ENCODE data around the gene PRRC2B. TPM values are rescaled to one million over a fixed set of nuclear protein-coding genes. Genes with fewer than 3 reads are reported as not detected.

The PRRC2B gene
- total RNA-seq, 4 donors from 2014 or later = 102 to 198 (median 108) TPM

GRCh38 chr9:131491001-131491710 is 97.3 kb downstream of the PRRC2B start:
- ATAC-seq = no peak
- Histone ChIP-seq H3K4me3 (no peak overlapping the region), H3K4me1 (peaks cover 0 to 15% (median 0%) of the 10 kb centered on the region in 3 donors), H3K27ac (no peak overlapping the region), H3K36me3 (peaks cover 0 to 100% of the 10 kb centered on the region in 2 donors), H3K27me3 (no peaks in the 10 kb centered on the region), H3K9me3 (no peaks in the 10 kb centered on the region)
- no peak for TF ChIP-seq EP300 (IDR thresholded peaks at IDR 0.05)
- no peak for TF ChIP-seq POLR2A (IDR thresholded peaks at IDR 0.05)
- no peak for TF ChIP-seq POLR2AphosphoS5 (IDR thresholded peaks at IDR 0.05)
- TF ChIP-seq CTCF (IDR thresholded peaks at IDR 0.05) = no peak
- 87 to 94% methylated on average over 4 to 6 of the region's 20 CpGs for WGBS, 2 donors (ENCODE audit: low coverage in 1 of 2)

- TF ChIP-seq CTCF (IDR thresholded peaks at IDR 0.05) (no peak), POLR2AphosphoS5 (IDR thresholded peaks at IDR 0.05) (no peak), POLR2A (IDR thresholded peaks at IDR 0.05) (no peak), EP300 (IDR thresholded peaks at IDR 0.05) (no peak)
- no peak overlapping the region for H3K27ac ChIP-seq
- H3K9me3 ChIP-seq = no peaks in the 10 kb centered on the region
- peaks cover 0 to 6% (median 0%) of the 10 kb centered on the region in 3 donors for H3K4me1 ChIP-seq
- peaks cover 0 to 100% of the 10 kb centered on the region in 2 donors for H3K36me3 ChIP-seq
- no peak overlapping the region for H3K4me3 ChIP-seq
- ATAC-seq = no peak
- H3K27me3 ChIP-seq = no peaks in the 10 kb centered on the region
- WGBS, 2 donors (ENCODE audit: low coverage in 1 of 2) = no CpG with 5 or more reads among the region's 6 CpGs
These were observed 98.2 kb downstream of the PRRC2B start for GRCh38 chr9:131492070-131492469.

- Histone ChIP-seq H3K9me3 (no peaks in the 10 kb centered on the region), H3K27ac (no peak overlapping the region), H3K36me3 (peaks cover 0 to 100% of the 10 kb centered on the region in 2 donors), H3K27me3 (no peaks in the 10 kb centered on the region), H3K4me3 (no peak overlapping the region), H3K4me1 (no peaks in the 10 kb centered on the region)
- no peak for ATAC-seq
- TF ChIP-seq POLR2A (IDR thresholded peaks at IDR 0.05) = no peak
- no peak for TF ChIP-seq POLR2AphosphoS5 (IDR thresholded peaks at IDR 0.05)
- TF ChIP-seq CTCF (IDR thresholded peaks at IDR 0.05) = no peak
- TF ChIP-seq EP300 (IDR thresholded peaks at IDR 0.05) = no peak
- WGBS, 2 donors (ENCODE audit: low coverage in 1 of 2) = no CpG with 5 or more reads among the region's 22 CpGs
These were observed 100.5 kb downstream of the PRRC2B start for GRCh38 chr9:131494296-131494870.

- TF ChIP-seq EP300 (IDR thresholded peaks at IDR 0.05) (no peak), POLR2A (IDR thresholded peaks at IDR 0.05) (no peak), POLR2AphosphoS5 (IDR thresholded peaks at IDR 0.05) (no peak), CTCF (IDR thresholded peaks at IDR 0.05) (no peak)
- Histone ChIP-seq H3K4me3 (no peak overlapping the region), H3K4me1 (no peaks in the 10 kb centered on the region), H3K27me3 (no peaks in the 10 kb centered on the region), H3K27ac (no peak overlapping the region), H3K9me3 (no peaks in the 10 kb centered on the region), H3K36me3 (peaks cover 0 to 99% of the 10 kb centered on the region in 2 donors)
- ATAC-seq = no peak
- 77% methylated on average over 8 of the region's 22 CpGs; no CpG with 5 or more reads in 1 of the 2 donors for WGBS, 2 donors (ENCODE audit: low coverage in 1 of 2)
These were observed 101.9 kb downstream of the PRRC2B start for GRCh38 chr9:131495785-131496184.
